IMR-90 (cell line): Measurements from ENCODE around the gene DSG1. TPM values are rescaled to one million over a fixed set of nuclear protein-coding genes. Genes with fewer than 3 reads are reported as not detected.

Source experiments
- ATAC-seq: fragments of 200-7000 bp; cut with Tn5 transposase; 2 replicates; pipeline ENCODE4 v1.9.1; 2020; ENCODE audit warnings: low read depth, mild to moderate bottlenecking, moderate library complexity
- BruUV-seq: library from RNA; stranded (reverse); fragments of 400-500 nt; replicated peaks from 2 replicates; lab custom pipeline; 2021; lab: Mats Ljungman, UMichigan
- CTCF ChIA-PET: fragments of 300-600 bp; formaldehyde crosslinking; extraction: SDS; loops from one replicate; lab custom pipeline; 2021; ENCODE audit warnings: antibody characterized with exemption; lab: Yijun Ruan, JAX
- POLR2A ChIA-PET: fragments of 300-600 bp; sonication (Branson Sonifier 250); formaldehyde crosslinking; loops from one replicate; lab custom pipeline; 2022; ENCODE audit warnings: antibody characterized with exemption; ENCODE audit not compliant: unreplicated experiment; lab: Charles Lee
- DNase-seq: peaks from one replicate; pipeline ENCODE4 v3.0.0; 2013
- H2AFZ ChIP-seq: replicated peaks from 2 replicates; pipeline ENCODE3; 2013; ENCODE audit warnings: low read length, mild to moderate bottlenecking; ENCODE audit not compliant: poor library complexity
- H2AK5ac ChIP-seq: 2 replicates; pipeline ENCODE4 v1.6.1; 2013; ENCODE audit warnings: low read depth, low read length, inconsistent platforms
- H2AK9ac ChIP-seq: replicated peaks from 2 replicates; pipeline ENCODE3; 2013; ENCODE audit warnings: mild to moderate bottlenecking, low read depth, low read length, moderate library complexity; ENCODE audit not compliant: poor library complexity
- H2BK120ac ChIP-seq: 2 replicates; pipeline ENCODE4 v1.6.1; 2013; ENCODE audit warnings: low read depth, low read length, inconsistent platforms
- H2BK15ac ChIP-seq: 3 replicates; pipeline ENCODE4 v1.6.1; 2013; ENCODE audit warnings: low read depth, low read length, inconsistent platforms
- H2BK20ac ChIP-seq: 2 replicates; pipeline ENCODE4 v1.6.1; 2013; ENCODE audit warnings: low read depth, mild to moderate bottlenecking, inconsistent platforms, low read length, moderate library complexity
- H2BK5ac ChIP-seq: 2 replicates; pipeline ENCODE4 v1.6.1; 2013; ENCODE audit warnings: mild to moderate bottlenecking, low read depth, low read length, inconsistent platforms; ENCODE audit not compliant: poor library complexity, severe bottlenecking
- H3K14ac ChIP-seq: replicated peaks from 2 replicates; pipeline ENCODE4 v1.6.1; 2013; ENCODE audit warnings: low read depth, low read length, inconsistent platforms
- H3K18ac ChIP-seq: 2 replicates; pipeline ENCODE4 v1.6.1; 2013; ENCODE audit warnings: low read depth, low read length, control low read depth
- H3K23ac ChIP-seq: 2 replicates; pipeline ENCODE4 v1.6.1; 2013; ENCODE audit warnings: low read depth, low read length, inconsistent platforms
- H3K27ac ChIP-seq: 2 replicates; pipeline ENCODE4 v1.5.1; 2013; ENCODE audit warnings: mild to moderate bottlenecking, control low read depth, low read length; ENCODE audit not compliant: insufficient read depth
- H3K27me3 ChIP-seq: 2 replicates; pipeline ENCODE4 v1.6.1; 2013; ENCODE audit warnings: low read length; ENCODE audit not compliant: control insufficient read depth, insufficient read depth
- H3K36me3 ChIP-seq: 2 replicates; pipeline ENCODE4 v1.6.1; 2013; ENCODE audit warnings: low read length, mixed read lengths; ENCODE audit not compliant: control insufficient read depth, insufficient read depth
- H3K4ac ChIP-seq: 2 replicates; pipeline ENCODE4 v1.6.1; 2013; ENCODE audit warnings: low read depth, low read length, inconsistent platforms
- H3K4me1 ChIP-seq: 2 replicates; pipeline ENCODE4 v1.6.1; 2013; ENCODE audit warnings: low read length, mixed read lengths; ENCODE audit not compliant: control insufficient read depth, insufficient read depth
- H3K4me2 ChIP-seq: 2 replicates; pipeline ENCODE4 v1.6.1; 2013; ENCODE audit warnings: low read depth, mild to moderate bottlenecking, control low read depth, low read length, moderate library complexity
- H3K4me3 ChIP-seq: 2 replicates; pipeline ENCODE4 v1.5.1; 2013; ENCODE audit warnings: low read depth, mild to moderate bottlenecking, control low read depth, low read length, moderate library complexity; ENCODE audit not compliant: insufficient read depth
- H3K56ac ChIP-seq: 2 replicates; pipeline ENCODE4 v1.6.1; 2013; ENCODE audit warnings: low read length, inconsistent platforms; ENCODE audit not compliant: insufficient read depth; ENCODE audit errors: extremely low read depth
- H3K79me1 ChIP-seq, 2 experiments: 2 replicates each; pipeline ENCODE4 v1.6.1; 2013; ENCODE audit warnings: low read length in 2 of 2, inconsistent platforms in 1 of 2, low read depth in 1 of 2
- H3K9ac ChIP-seq: 2 replicates; pipeline ENCODE4 v1.6.1; 2013; ENCODE audit warnings: low read depth, low read length, control low read depth
- H3K9me1 ChIP-seq: 2 replicates; pipeline ENCODE4 v1.6.1; 2013; ENCODE audit warnings: low read length, inconsistent platforms; ENCODE audit not compliant: insufficient read depth
- H3K9me3 ChIP-seq: 2 replicates; pipeline ENCODE4 v1.6.1; 2013; ENCODE audit warnings: low read length; ENCODE audit not compliant: control insufficient read depth, insufficient read depth
- H4K20me1 ChIP-seq: 2 replicates; pipeline ENCODE4 v1.6.1; 2013; ENCODE audit warnings: low read length, inconsistent platforms; ENCODE audit not compliant: insufficient read depth
- H4K5ac ChIP-seq: 2 replicates; pipeline ENCODE4 v1.6.1; 2013; ENCODE audit warnings: mild to moderate bottlenecking, low read depth, low read length, control low read depth
- H4K8ac ChIP-seq, 2 experiments: 2 replicates each; pipeline ENCODE4 v1.6.1; 2013; ENCODE audit warnings: low read depth in 2 of 2, low read length in 2 of 2, control low read depth in 1 of 2, inconsistent platforms in 1 of 2
- H4K91ac ChIP-seq: 2 replicates; pipeline ENCODE4 v1.6.1; 2013; ENCODE audit warnings: low read depth, low read length, inconsistent platforms; ENCODE audit not compliant: insufficient read depth
- BHLHE40 ChIP-seq: fragments of 150-350 bp; IDR thresholded peaks from 2 replicates; pipeline ENCODE4 v1.6.1; 2016; ENCODE audit warnings: mild to moderate bottlenecking, low read depth, low read length
- CEBPB ChIP-seq: IDR thresholded peaks from 2 replicates; pipeline ENCODE4 v1.6.1; 2012; ENCODE audit warnings: low read depth, low read length, improper control_type of control experiment
- CHD1 ChIP-seq: IDR thresholded peaks from 2 replicates; pipeline ENCODE4 v1.6.1; 2012; ENCODE audit warnings: low read depth, low read length, improper control_type of control experiment
- CTCF ChIP-seq: conservative IDR thresholded peaks from 2 replicates; pipeline ENCODE4 v1.5.1; 2012; ENCODE audit warnings: mild to moderate bottlenecking, low read depth, low read length, improper control_type of control experiment
- ELK1 ChIP-seq: fragments of 150-350 bp; IDR thresholded peaks from 2 replicates; pipeline ENCODE4 v1.6.1; 2016; ENCODE audit warnings: low read depth, mild to moderate bottlenecking, low read length, moderate library complexity, borderline replicate concordance
- FOS ChIP-seq: fragments of 150-350 bp; IDR thresholded peaks from 2 replicates; pipeline ENCODE4 v1.6.1; 2016; ENCODE audit warnings: low read depth, low read length
- MAFK ChIP-seq: IDR thresholded peaks from 2 replicates; pipeline ENCODE4 v1.6.1; 2012; ENCODE audit warnings: low read depth, low read length, improper control_type of control experiment
- MAZ ChIP-seq: IDR thresholded peaks from 2 replicates; pipeline ENCODE4 v1.6.1; 2012; ENCODE audit warnings: low read depth, mild to moderate bottlenecking, low read length, improper control_type of control experiment, moderate library complexity, borderline replicate concordance
- MXI1 ChIP-seq: IDR thresholded peaks from 2 replicates; pipeline ENCODE4 v1.6.1; 2012; ENCODE audit warnings: low read depth, mild to moderate bottlenecking, low read length, moderate library complexity, borderline replicate concordance
- NFE2L2 ChIP-seq: fragments of 150-350 bp; IDR thresholded peaks from 2 replicates; pipeline ENCODE4 v1.6.1; 2016; ENCODE audit warnings: low read depth, mild to moderate bottlenecking, low read length
- POLR2A ChIP-seq: IDR thresholded peaks from 2 replicates; pipeline ENCODE4 v1.6.1; 2012; ENCODE audit warnings: mild to moderate bottlenecking, low read depth, low read length
- RAD21 ChIP-seq: IDR thresholded peaks from 2 replicates; pipeline ENCODE4 v1.6.1; 2012; ENCODE audit warnings: low read length, improper control_type of control experiment
- RCOR1 ChIP-seq: IDR thresholded peaks from 2 replicates; pipeline ENCODE4 v1.6.1; 2012; ENCODE audit warnings: mild to moderate bottlenecking, low read length, improper control_type of control experiment; ENCODE audit not compliant: insufficient replicate concordance
- RFX5 ChIP-seq: IDR thresholded peaks from 2 replicates; pipeline ENCODE4 v1.8.0; 2012; ENCODE audit warnings: low read depth, mild to moderate bottlenecking, low read length, moderate library complexity
- SMC3 ChIP-seq: fragments of 150-350 bp; IDR thresholded peaks from 2 replicates; pipeline ENCODE4 v1.6.1; 2016; ENCODE audit warnings: low read depth, mild to moderate bottlenecking, antibody characterized with exemption, low read length, moderate library complexity
- USF2 ChIP-seq: fragments of 150-350 bp; IDR thresholded peaks from 2 replicates; pipeline ENCODE4 v1.6.1; 2017; ENCODE audit warnings: mild to moderate bottlenecking, antibody characterized with exemption, low read length, low read depth
- dilution Hi-C: fragments of 300-500 bp; cut with HindIII; formaldehyde crosslinking; loops from one replicate; pipeline ENCODE4 v1.14.3; 2018; ENCODE audit warnings: low sequenced_read_pairs; ENCODE audit not compliant: unreplicated experiment
- in situ Hi-C: fragments of 300-500 bp; cut with MboI; formaldehyde crosslinking; loops from 3 replicates; pipeline ENCODE4 v1.14.3; 2019; ENCODE audit warnings: low sequenced_read_pairs, inconsistent platforms, mixed read lengths
- intact Hi-C: fragments of 100-400 bp; cut with micrococcal nuclease; formaldehyde crosslinking; loops from 2 replicates; pipeline ENCODE4 v1.10.0; 2022
- polyA plus RNA-seq, 3 experiments: library from polyadenylated mRNA; depleted of rRNA; stranded (reverse); fragments of >200 nt; gene quantifications; 2 replicates each; pipeline ENCODE4 v1.2.3, GENCODE V29; 2012; ENCODE audit warnings: low replicate concordance in 1 of 3
- total RNA-seq: library from RNA; depleted of rRNA; stranded (reverse); fragments of >200 nt; gene quantifications from 2 replicates; pipeline ENCODE4 v1.2.3, GENCODE V29; 2012

DSG1 gene
- total and polyA plus RNA-seq, 2 of the 4 experiments (the other 2 are of a cell fraction) = not detected

GRCh38 chr18:31402026-31402373 is 84.0 kb downstream of the DSG1 start:
- no peak overlapping the region for H3K4ac ChIP-seq
- H4K20me1 ChIP-seq = no peaks in the 10 kb centered on the region
- H3K56ac ChIP-seq = no peak overlapping the region
- H4K8ac ChIP-seq = no peak overlapping the region
- H3K4me2 ChIP-seq = no peak overlapping the region
- no peak overlapping the region for H4K5ac ChIP-seq
- no peaks in the 10 kb centered on the region for H3K36me3 ChIP-seq
- H2BK20ac ChIP-seq = no peak overlapping the region
- H3K4me1 ChIP-seq = no peaks in the 10 kb centered on the region
- ChIA-PET POLR2A (no interaction called here), CTCF (no interaction called here)
- BruUV-seq = no TSS peak
- H4K91ac ChIP-seq = no peak overlapping the region
- ATAC-seq (no peak), DNase-seq (no peak)
- dilution Hi-C loops (no loop called here), intact Hi-C loops (no loop called here), in situ Hi-C loops (no loop called here)
- H3K4me3 ChIP-seq = no peak overlapping the region
- no peaks in the 10 kb centered on the region for H3K27me3 ChIP-seq
- no peak overlapping the region for H3K14ac ChIP-seq
- no peak overlapping the region for H3K27ac ChIP-seq
- H3K9me3 ChIP-seq = no peaks in the 10 kb centered on the region
- no peak overlapping the region for H3K23ac ChIP-seq
- H3K18ac ChIP-seq = no peak overlapping the region
- H2AK5ac ChIP-seq = no peak overlapping the region
- TF ChIP-seq RCOR1 (no peak), RAD21 (no peak), MAFK (no peak), MXI1 (no peak), MAZ (no peak), SMC3 (no peak), POLR2A (no peak), FOS (no peak), CHD1 (no peak), BHLHE40 (no peak), NFE2L2 (no peak), CEBPB (no peak), RFX5 (no peak), CTCF (no peak), USF2 (no peak), ELK1 (no peak)
- no peaks in the 10 kb centered on the region for H3K79me1 ChIP-seq
- H2BK5ac ChIP-seq = no peak overlapping the region
- H3K9me1 ChIP-seq = no peaks in the 10 kb centered on the region
- H2AK9ac ChIP-seq = no peak overlapping the region
- H2AFZ ChIP-seq = no peak overlapping the region
- no peak overlapping the region for H3K9ac ChIP-seq
- no peak overlapping the region for H2BK120ac ChIP-seq
- no peak overlapping the region for H2BK15ac ChIP-seq
